Motor neuron (in vitro differentiated cells): ENCODE measurements around the gene CHRD. TPM values are rescaled to one million over a fixed set of nuclear protein-coding genes. Genes with fewer than 3 reads are reported as not detected.
"Not testable (repeated sequence)": the region's sequence is repeated elsewhere in the genome, so short reads cannot be mapped to it uniquely, and the experiment has no call there.

Experiments
- ATAC-seq, 8 experiments: fragments of 200-7000 bp; cut with Tn5 transposase; replicated peaks in 6 of 8; 2 replicates each; pipeline ENCODE4 v1.8.0; 2021; ENCODE audit warnings: mild to moderate bottlenecking in 8 of 8, moderate library complexity in 8 of 8
- H3K27ac ChIP-seq, 2 donors: fragments of 250-450 bp; sonication (Bioruptor Pico); 2 replicates each; pipeline ENCODE4 v1.9.0; 2021; ENCODE audit warnings: antibody characterized with exemption in 2 of 2, mild to moderate bottlenecking in 2 of 2, moderate library complexity in 1 of 2
- H3K4me1 ChIP-seq, 2 donors: fragments of 250-450 bp; sonication (Bioruptor Pico); replicated peaks in 1 of 2; 2 replicates each; pipeline ENCODE4 v1.6.1; 2021; ENCODE audit warnings: antibody characterized with exemption in 2 of 2, mild to moderate bottlenecking in 2 of 2, moderate library complexity in 1 of 2
- H3K4me3 ChIP-seq, 5 donors: fragments of 250-450 bp; sonication (Bioruptor Pico); 2 replicates each; pipeline ENCODE4 v1.9.0; 2021; ENCODE audit warnings: antibody characterized with exemption in 5 of 5, mild to moderate bottlenecking in 5 of 5, moderate library complexity in 4 of 5
- WGBS, 10 experiments: fragments of 450-650 bp; shearing (Covaris generic); methylation state at CpG; one replicate each; pipeline ENCODE4 v1.0.0; 2022; 5-methylcytosine and 5-hydroxymethylcytosine counted together
- in situ Hi-C, 9 experiments: fragments of 400-800 bp; cut with MboI; loops; one replicate each; pipeline ENCODE4 v1.15.0; 2021; ENCODE audit warnings: low sequenced_read_pairs in 9 of 9, low pct_unique_long_range_greater_than_20kb in 2 of 9; ENCODE audit not compliant: unreplicated experiment in 9 of 9
- total RNA-seq, 8 experiments: library from RNA; unstranded; fragments of 300-600 nt; gene quantifications; 2 replicates each; pipeline versions ENCODE4 v1.2.3 to v1.2.4, GENCODE V29; 2022

CHRD gene
- total RNA-seq, 8 experiments from 2014 or later: 1.1 to 17.5 (median 4.5) TPM

DNA sequence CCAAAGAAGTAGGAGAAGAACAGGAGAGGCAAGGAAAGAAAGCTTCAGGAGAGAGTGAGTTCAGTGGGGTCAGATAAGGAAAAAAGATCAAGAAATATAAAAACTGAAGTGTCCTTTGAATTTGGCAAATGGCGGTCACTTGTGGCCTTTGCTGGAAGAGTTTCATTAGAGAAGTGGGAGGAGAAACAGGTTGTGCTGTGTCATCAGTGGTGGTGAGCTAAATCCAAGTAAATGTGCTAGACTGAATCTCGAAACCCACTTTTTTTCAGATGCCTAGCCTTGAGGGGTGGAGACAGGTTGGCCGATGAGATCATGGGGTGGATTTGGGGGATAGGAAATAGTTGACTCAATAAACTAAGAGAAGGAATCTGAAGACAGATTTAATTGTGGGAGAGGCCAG lies 43.7 kb downstream of the CHRD start:
- 10 to 81% (median 67%) methylated on average over 2 to 3 of the region's 3 CpGs; no CpG with 5 or more reads in 1 of the 10 experiments for WGBS, 10 experiments
- ATAC-seq: peak in 1 of 8 experiments; percentile 20
- in situ Hi-C loops: loop anchor here in 1 of 9 experiments (25.0 kb wide), 1 partner anchor 114 kb away; no protein-coding TSS in a partner anchor

DNA sequence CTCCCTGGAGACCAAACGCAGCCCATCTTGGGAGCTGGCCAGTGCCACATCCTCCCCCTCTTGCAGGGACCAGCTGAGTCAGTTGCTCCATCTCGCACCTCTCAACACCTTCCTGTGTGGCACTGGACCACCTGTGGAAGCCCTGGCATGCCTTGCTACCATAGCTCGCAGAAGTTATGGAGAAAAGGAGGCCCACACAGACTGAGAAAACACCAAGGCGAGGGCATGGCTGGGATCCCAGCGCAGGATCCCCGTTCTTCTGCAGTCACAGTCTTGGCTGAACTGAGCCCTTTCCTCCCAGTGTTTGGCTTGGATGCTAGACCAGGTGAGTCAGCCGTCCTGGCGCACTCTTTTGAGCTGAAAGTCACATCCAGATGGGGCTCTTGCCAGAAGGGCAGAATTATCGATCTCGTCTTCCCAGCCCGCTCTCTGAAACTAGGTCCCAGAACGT lies 46.9 kb downstream of the CHRD start:
- 53 to 93% (median 82%) methylated on average over 1 to 4 of the region's 12 CpGs; no CpG with 5 or more reads in 6 of the 10 experiments for WGBS, 10 experiments
- ATAC-seq: no peak
- no peak overlapping the region for H3K4me3 ChIP-seq
- peaks cover 0 to 3% of the 10 kb centered on the region in 2 donors for H3K4me1 ChIP-seq
- in situ Hi-C loops: no loop called here
- no peak overlapping the region for H3K27ac ChIP-seq

More for the DNA sequence above, 43.7 kb downstream of the CHRD start:
- Histone ChIP-seq H3K4me3 (no peak overlapping the region), H3K27ac (no peak overlapping the region), H3K4me1 (peaks cover 0 to under 1% of the 10 kb centered on the region in 2 donors)

DNA sequence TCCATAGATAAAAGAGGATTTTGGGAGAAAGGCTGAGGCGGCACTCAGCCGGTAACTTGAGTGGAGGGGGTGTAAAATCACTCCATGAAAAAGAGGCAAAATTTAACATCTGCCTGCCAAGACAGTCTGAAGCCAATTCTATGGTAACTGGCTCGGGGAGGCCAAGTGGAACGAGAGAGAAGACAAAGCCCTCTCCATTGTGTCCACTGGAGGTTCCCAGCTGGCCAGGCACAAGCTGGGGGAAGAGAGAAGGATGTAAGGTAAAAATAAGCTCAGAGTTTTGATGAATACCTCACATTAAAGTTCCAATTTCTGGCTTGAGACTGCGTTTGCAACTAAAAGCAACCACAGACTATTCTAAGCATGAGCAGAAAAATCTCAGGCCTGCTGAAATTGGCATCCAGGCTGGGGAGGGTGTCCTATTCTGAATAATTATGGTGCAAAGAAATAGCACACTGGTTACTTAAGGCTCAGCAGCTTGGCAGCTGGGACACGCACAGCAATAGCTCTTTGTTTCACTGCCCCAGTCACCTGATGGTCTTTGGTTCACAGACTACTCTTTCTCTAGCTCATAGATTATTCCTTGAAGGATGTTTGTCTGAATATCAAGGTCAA lies 48.8 kb downstream of the CHRD start:
- peak; percentile 35 to 74 (median 54) for ATAC-seq
- WGBS, 10 experiments: 4 to 65% (median 33%) methylated on average over 1 to 6 of the region's 6 CpGs; no CpG with 5 or more reads in 1 of the 10 experiments
- H3K4me1 ChIP-seq: peaks cover 0 to 3% of the 10 kb centered on the region in 2 donors
- in situ Hi-C loops: no loop called here
- no peak overlapping the region for H3K4me3 ChIP-seq
- H3K27ac ChIP-seq: no peak overlapping the region

- in situ Hi-C loops: no loop called here
- no peak for ATAC-seq
- peaks cover 0 to 3% of the 10 kb centered on the region in 2 donors for H3K4me1 ChIP-seq
- H3K4me3 ChIP-seq: no peak overlapping the region
- H3K27ac ChIP-seq: no peak overlapping the region
- 20 to 93% (median 67%) methylated on average over 2 to 4 of the region's 4 CpGs; no CpG with 5 or more reads in 2 of the 10 experiments for whole genome bisulfite sequencing, 10 experiments
Measured at GRCh38 chr3:184429786-184430185, 49.9 kb downstream of the CHRD start.

DNA sequence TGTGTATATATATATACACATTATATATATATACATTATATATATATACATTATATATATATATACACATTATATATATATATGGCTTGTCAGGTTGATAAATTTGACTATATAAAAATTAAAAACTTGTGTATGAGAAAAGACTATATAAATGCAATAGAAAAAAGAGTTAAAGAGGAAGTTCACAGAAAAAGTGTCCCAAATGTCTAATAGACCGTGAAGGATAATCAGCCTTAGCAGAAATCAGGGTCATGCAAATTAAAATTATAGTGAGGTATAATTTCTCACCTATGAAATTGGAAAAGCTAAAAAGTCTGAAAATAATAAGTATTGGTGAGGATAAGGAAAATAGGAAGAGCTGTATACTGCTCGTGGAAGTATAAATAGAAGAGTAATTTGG lies 51.1 kb downstream of the CHRD start:
- in situ Hi-C loops: no loop called here

GRCh38 chr3:184433178-184433577 lies 53.3 kb downstream of the CHRD start:
- in situ Hi-C loops, H3K4me3 ChIP-seq, ATAC-seq, H3K27ac ChIP-seq, H3K4me1 ChIP-seq: not testable (repeated sequence)
- 0 to 100% (median 47%) methylated on average over 1 of the region's 2 CpGs; no CpG with 5 or more reads in 6 of the 10 experiments for WGBS, 10 experiments

More for the DNA sequence above, 51.1 kb downstream of the CHRD start:
- H3K27ac ChIP-seq: no peak overlapping the region
- WGBS, 10 experiments: 28 to 100% (median 84%) methylated on average over 1 to 2 of the region's 2 CpGs
- no peak overlapping the region for H3K4me3 ChIP-seq
- peaks cover 0 to 3% of the 10 kb centered on the region in 2 donors for H3K4me1 ChIP-seq
- ATAC-seq: no peak

DNA sequence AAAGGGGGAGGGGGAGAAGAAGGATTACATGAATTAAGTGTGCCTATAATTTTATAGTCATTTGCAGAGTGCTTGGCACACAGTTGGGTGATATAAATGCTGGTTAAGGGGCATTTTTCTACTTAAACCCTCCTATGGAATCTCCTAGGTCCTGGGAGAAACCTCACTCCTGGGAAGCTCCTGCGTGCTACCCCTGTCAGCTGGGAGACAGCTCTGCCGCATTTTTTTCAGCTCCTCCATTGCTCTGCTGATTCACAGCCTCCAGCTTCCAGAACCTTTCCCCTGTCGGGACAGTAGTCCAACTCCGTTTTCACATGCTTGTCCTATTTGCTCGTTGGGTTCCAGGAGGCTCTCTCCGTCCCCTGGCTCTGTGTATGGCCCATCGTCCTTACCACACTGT lies 59.2 kb downstream of the CHRD start:
- WGBS, 10 experiments: 29 to 87% (median 73%) methylated on average over 1 to 4 of the region's 7 CpGs; no CpG with 5 or more reads in 4 of the 10 experiments
- ATAC-seq: no peak
- Histone ChIP-seq H3K27ac (no peak overlapping the region), H3K4me1 (no peaks in the 10 kb centered on the region), H3K4me3 (no peak overlapping the region)
- in situ Hi-C loops: no loop called here

Other genes starting within 250 kb of the CHRD start
- gene EIF2B5, start 244.7 kb upstream of the CHRD start, total RNA-seq: 10 to 100 TPM; 24.7 to 60.9 (median 37.4) TPM
- gene DVL3, start 224.7 kb upstream of the CHRD start, total RNA-seq: 10 to 100 TPM; 23.1 to 64.8 (median 34.6) TPM
- gene AP2M1, start 205.2 kb upstream of the CHRD start, total RNA-seq: 100 to 1,000 TPM; 218 to 443 (median 274) TPM
- 10 to 100 TPM; 21.6 to 67.9 (median 40.6) TPM for gene ABCF3, start 193.9 kb upstream of the CHRD start, total RNA-seq
- gene VWA5B2, start 150.5 kb upstream of the CHRD start, total RNA-seq: 1 to 10 TPM in 5 of 8 experiments, under 1 TPM in 3; 0.36 to 3.3 (median 1.7) TPM
- 10 to 100 TPM; 19.9 to 65.3 (median 42.0) TPM for gene ALG3, start 131.1 kb upstream of the CHRD start, total RNA-seq
- gene EEF1AKMT4, start 130.4 kb upstream of the CHRD start, total RNA-seq: 10 to 100 TPM in 2 of 8 experiments, 1 to 10 TPM in 6; 4.6 to 15.0 (median 8.0) TPM
- gene CAMK2N2, start 118.5 kb upstream of the CHRD start, total RNA-seq: 10 to 100 TPM in 1 of 8 experiments, 1 to 10 TPM in 4, under 1 TPM in 1, not detected in 2; 0.31 to 16.2 (median 6.5) TPM
- gene ECE2, start 104.0 kb upstream of the CHRD start, total RNA-seq: 1 to 10 TPM in 1 of 8 experiments, under 1 TPM in 6, not detected in 1; 0.05 to 1.1 (median 0.46) TPM
- 100 to 1,000 TPM; 130 to 248 (median 185) TPM for gene PSMD2, start 80.8 kb upstream of the CHRD start, total RNA-seq
- 100 to 1,000 TPM; 103 to 454 (median 182) TPM for gene EIF4G1, start 65.4 kb upstream of the CHRD start, total RNA-seq
- gene FAM131A, start 42.5 kb upstream of the CHRD start, total RNA-seq: 10 to 100 TPM in 6 of 8 experiments, 1 to 10 TPM in 2; 7.1 to 46.1 (median 30.7) TPM
- gene CLCN2, start 18.4 kb upstream of the CHRD start, total RNA-seq: 10 to 100 TPM in 5 of 8 experiments, 1 to 10 TPM in 3; 6.1 to 30.9 (median 13.1) TPM
- 100 to 1,000 TPM in 3 of 8 experiments, 10 to 100 TPM in 5; 61.7 to 120 (median 98.1) TPM for gene POLR2H, start 18.3 kb upstream of the CHRD start, total RNA-seq
- 1 to 10 TPM in 2 of 8 experiments, under 1 TPM in 6; 0.22 to 1.4 (median 0.53) TPM for gene THPO, start 1.8 kb upstream of the CHRD start, total RNA-seq
- 10 to 100 TPM in 5 of 8 experiments, 1 to 10 TPM in 3; 2.3 to 40.3 (median 16.9) TPM for gene EPHB3, start 181.7 kb downstream of the CHRD start, total RNA-seq